Psoas muscle (tissue), 8 donors: ENCODE results near the gene ZNF335. TPM values are rescaled to one million over a fixed set of nuclear protein-coding genes. Genes with fewer than 3 reads are reported as not detected.
A peak's percentile ranks its signal among the peaks of the same experiment; 100 is the strongest.
"Not testable (repeated sequence)": the region's sequence is repeated elsewhere in the genome, so short reads cannot be mapped to it uniquely, and the experiment has no call there.

Source experiments
- ATAC-seq, 4 donors: fragments of 200-7000 bp; cut with Tn5 transposase; one replicate each; pipeline ENCODE4 v1.9.1; 2020; ENCODE audit warnings: moderate library complexity in 3 of 4, mild to moderate bottlenecking in 2 of 4
- DNase-seq, 2 donors: peaks; one replicate each; pipeline ENCODE4 v3.0.0-alpha.2; 2020
- H3K27ac ChIP-seq: fragments of 200-600 bp; one replicate; pipeline ENCODE4 v1.8.0; 2022
- H3K27me3 ChIP-seq, 3 donors: fragments of 200-600 bp in 1 of 3; one replicate each; pipeline versions ENCODE4 v1.6.1 to v1.8.0; 2013 to 2022; ENCODE audit warnings: low read length in 2 of 3, mild to moderate bottlenecking in 2 of 3, moderate library complexity in 1 of 3; ENCODE audit not compliant: insufficient read depth in 3 of 3
- H3K36me3 ChIP-seq, 2 donors: fragments of 200-600 bp in 1 of 2; one replicate each; pipeline versions ENCODE4 v1.6.1 to v1.8.0; 2013 to 2022; ENCODE audit warnings: low read depth in 1 of 2, mild to moderate bottlenecking in 1 of 2, moderate library complexity in 1 of 2; ENCODE audit not compliant: insufficient read depth in 1 of 2
- H3K4me1 ChIP-seq: fragments of 200-600 bp; one replicate; pipeline ENCODE4 v1.8.0; 2022
- H3K4me3 ChIP-seq: fragments of 200-600 bp; one replicate; pipeline ENCODE4 v1.8.0; 2022; ENCODE audit warnings: mild to moderate bottlenecking
- H3K9me3 ChIP-seq: fragments of 200-600 bp; one replicate; pipeline ENCODE4 v1.8.0; 2022
- WGBS, 3 donors: extraction: QIAGEN DNeasy Blood & Tissue Kit; methylation state at CpG; one replicate each; pipeline versions ENCODE4 v1.1.6 to v1.1.7; 2013; 5-methylcytosine and 5-hydroxymethylcytosine counted together
- intact Hi-C, 2 donors: fragments of 100-400 bp; cut with DNase I; formaldehyde crosslinking; loops; one replicate each; pipeline versions ENCODE4 v1.11.0 to v1.14.2; 2022
- polyA plus RNA-seq, 3 donors: library from polyadenylated mRNA; stranded (reverse); fragments of 200-250 nt; gene quantifications; one replicate each; pipeline ENCODE4 v1.2.3, GENCODE V29; 2013
- total RNA-seq, 4 donors: library from RNA; stranded (reverse); fragmentation: NEBNext Ultra II Directional in 2 of 4; extraction: Animal tissue kit (Norgen Biotek cat#: 25700) in 2 of 4; gene quantifications; one replicate each; pipeline versions ENCODE4 v1.2.1 to v1.2.4, GENCODE V29; 2021 to 2023
- TF ChIP-seq, protein P1 (sequence below): fragments of 200-600 bp; IDR thresholded peaks from one replicate; pipeline ENCODE4 v1.8.0; 2022; ENCODE audit warnings: antibody characterized with exemption
- donor health status: healthy with polysubstance abuse.
- donor health status: DM: no; HTN: no; CAD: no; lungs with moderate emphysema.
- donor health status: Bipolar disorder and iron deficiency.
- donor health status: healthy.
- donor health status: DM: yes; HTN: yes; CAD: no.
- donor health status: DM: no; HTN: no; CAD: no.
- donor health status: DM: no; HTN: no; CAD: no.
- donor health status: DM: yes; HTN: yes; CAD: no.

Gene ZNF335
- total and polyA plus RNA-seq, 7 donors = 6.9 to 11.5 (median 10.2) TPM

- intact Hi-C loops = no loop called here
These were observed 22.9 kb upstream of the ZNF335 start for GRCh38 chr20:45994761-45995493.

GRCh38 chr20:45993197-45993951 is 21.4 kb upstream of the ZNF335 start:
- DNase-seq = no peak
- no peaks in the 10 kb centered on the region for H3K36me3 ChIP-seq
- no peak overlapping the region for H3K27ac ChIP-seq
- H3K27me3 ChIP-seq = peaks cover 0 to 28% (median 0%) of the 10 kb centered on the region in 3 donors
- intact Hi-C loops = no loop called here
- H3K4me3 ChIP-seq = no peak overlapping the region
- H3K9me3 ChIP-seq = no peaks in the 10 kb centered on the region
- peak in 2 of 4 donors; percentile 45 to 52 for ATAC-seq
- TF ChIP-seq, protein P1, sequence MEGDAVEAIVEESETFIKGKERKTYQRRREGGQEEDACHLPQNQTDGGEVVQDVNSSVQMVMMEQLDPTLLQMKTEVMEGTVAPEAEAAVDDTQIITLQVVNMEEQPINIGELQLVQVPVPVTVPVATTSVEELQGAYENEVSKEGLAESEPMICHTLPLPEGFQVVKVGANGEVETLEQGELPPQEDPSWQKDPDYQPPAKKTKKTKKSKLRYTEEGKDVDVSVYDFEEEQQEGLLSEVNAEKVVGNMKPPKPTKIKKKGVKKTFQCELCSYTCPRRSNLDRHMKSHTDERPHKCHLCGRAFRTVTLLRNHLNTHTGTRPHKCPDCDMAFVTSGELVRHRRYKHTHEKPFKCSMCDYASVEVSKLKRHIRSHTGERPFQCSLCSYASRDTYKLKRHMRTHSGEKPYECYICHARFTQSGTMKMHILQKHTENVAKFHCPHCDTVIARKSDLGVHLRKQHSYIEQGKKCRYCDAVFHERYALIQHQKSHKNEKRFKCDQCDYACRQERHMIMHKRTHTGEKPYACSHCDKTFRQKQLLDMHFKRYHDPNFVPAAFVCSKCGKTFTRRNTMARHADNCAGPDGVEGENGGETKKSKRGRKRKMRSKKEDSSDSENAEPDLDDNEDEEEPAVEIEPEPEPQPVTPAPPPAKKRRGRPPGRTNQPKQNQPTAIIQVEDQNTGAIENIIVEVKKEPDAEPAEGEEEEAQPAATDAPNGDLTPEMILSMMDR = no peak
- H3K4me1 ChIP-seq = no peaks in the 10 kb centered on the region
- 60 to 61% (median 61%) methylated on average over 11 to 12 of the region's 12 CpGs for WGBS, 3 donors

More at GRCh38 chr20:45994761-45995493, 22.9 kb upstream of the ZNF335 start:
- no peaks in the 10 kb centered on the region for H3K9me3 ChIP-seq
- H3K27me3 ChIP-seq = peaks cover 0 to 34% (median 0%) of the 10 kb centered on the region in 3 donors
- H3K27ac ChIP-seq = no peak overlapping the region
- H3K36me3 ChIP-seq = no peaks in the 10 kb centered on the region
- no peak overlapping the region for H3K4me3 ChIP-seq
- H3K4me1 ChIP-seq = no peaks in the 10 kb centered on the region
- WGBS, 3 donors = 52 to 63% (median 56%) methylated on average over 9 of the region's 9 CpGs
- no peak for ATAC-seq
- DNase-seq = no peak
- TF ChIP-seq, protein P1 = no peak

DNA sequence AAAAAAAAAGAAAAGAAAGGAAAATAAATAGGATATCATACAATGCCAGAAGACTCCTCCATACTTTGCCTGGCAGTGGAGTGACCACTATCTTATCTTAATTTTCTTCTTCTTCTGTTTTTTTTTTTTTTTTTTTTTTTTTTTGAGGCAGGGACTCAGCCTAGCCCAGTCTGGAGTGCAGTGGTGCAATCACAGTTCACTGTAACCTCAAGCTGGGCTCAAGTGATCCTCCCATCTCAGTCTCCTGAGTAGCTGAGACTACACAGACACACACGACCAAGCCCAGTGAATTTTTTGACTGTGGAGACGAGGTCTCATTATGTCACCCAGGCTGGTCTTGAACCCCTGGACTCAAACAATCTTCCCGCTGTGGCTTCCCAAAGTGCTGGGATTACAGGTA is 19.6 kb upstream of the ZNF335 start:
- ATAC-seq (no peak), DNase-seq (no peak)
- Histone ChIP-seq H3K4me1 (no peaks in the 10 kb centered on the region), H3K27me3 (peaks cover 0 to 32% (median 0%) of the 10 kb centered on the region in 3 donors), H3K27ac (no peak overlapping the region), H3K36me3 (no peaks in the 10 kb centered on the region), H3K9me3 (no peaks in the 10 kb centered on the region), H3K4me3 (no peak overlapping the region)
- TF ChIP-seq, protein P1 = no peak
- 74 to 80% (median 76%) methylated on average over 3 of the region's 3 CpGs for WGBS, 3 donors
- intact Hi-C loops = no loop called here

GRCh38 chr20:45988830-45989229 is 16.8 kb upstream of the ZNF335 start:
- H3K9me3 ChIP-seq, H3K4me3 ChIP-seq, H3K36me3 ChIP-seq, H3K4me1 ChIP-seq, ATAC-seq, H3K27ac ChIP-seq, intact Hi-C loops, DNase-seq: not testable (repeated sequence)
- peaks cover 0 to 25% (median 0%) of the 10 kb centered on the region in 3 donors for H3K27me3 ChIP-seq
- 64 to 68% (median 68%) methylated on average over 6 of the region's 6 CpGs for WGBS, 3 donors

GRCh38 chr20:45987108-45987780 is 15.2 kb upstream of the ZNF335 start:
- H3K9me3 ChIP-seq = no peaks in the 10 kb centered on the region
- ATAC-seq (peak; percentile 59 to 85 (median 82)), DNase-seq (peak; percentile 67 to 84)
- no peaks in the 10 kb centered on the region for H3K4me1 ChIP-seq
- H3K27me3 ChIP-seq = peaks cover 0 to 21% (median 0%) of the 10 kb centered on the region in 3 donors
- no peaks in the 10 kb centered on the region for H3K36me3 ChIP-seq
- intact Hi-C loops = no loop called here
- H3K27ac ChIP-seq = no peak overlapping the region
- WGBS, 3 donors = 7 to 9% (median 8%) methylated on average over 16 of the region's 16 CpGs
- no peak overlapping the region for H3K4me3 ChIP-seq
- TF ChIP-seq, protein P1 = peak; percentile 70
